Head of caudate nucleus (tissue), 42 donors: ENCODE data around the gene PLA2G12A.
"Not testable (repeated sequence)": the region's sequence is repeated elsewhere in the genome, so short reads cannot be mapped to it uniquely, and the experiment has no call there.

ENCODE experiments used
- DNase-seq, 42 donors: peaks; one replicate each; pipeline versions ENCODE4 v3.0.0 to v3.0.0-alpha.2; 2020 to 2021; ENCODE audit warnings: mixed read lengths in 7 of 42
- intact Hi-C: fragments of 100-400 bp; cut with DNase I; formaldehyde crosslinking; loops from one replicate; pipeline ENCODE4 v1.15.0; 2022

PLA2G12A gene

GRCh38 chr4:109690690-109691410 lies 39.0 kb downstream of the PLA2G12A start:
- intact Hi-C loops = no loop called here
- DNase-seq = no peak

- DNase-seq = no peak
- intact Hi-C loops = no loop called here
These were observed 45.1 kb downstream of the PLA2G12A start for GRCh38 chr4:109684727-109685126.

- intact Hi-C loops = no loop called here
- DNase-seq = no peak
These were observed 46.1 kb downstream of the PLA2G12A start for GRCh38 chr4:109683621-109684253.

- no peak for DNase-seq
- intact Hi-C loops = no loop called here
These were observed 47.0 kb downstream of the PLA2G12A start for GRCh38 chr4:109682875-109683274.

- intact Hi-C loops, DNase-seq: not testable (repeated sequence)
These were observed 50.9 kb downstream of the PLA2G12A start for GRCh38 chr4:109678925-109679324.

GRCh38 chr4:109678472-109678871 lies 51.4 kb downstream of the PLA2G12A start:
- intact Hi-C loops, DNase-seq: not testable (repeated sequence)

- intact Hi-C loops = no loop called here
- DNase-seq = no peak
These were observed 53.0 kb downstream of the PLA2G12A start for GRCh38 chr4:109676886-109677285.

GRCh38 chr4:109675843-109676242 lies 54.0 kb downstream of the PLA2G12A start:
- intact Hi-C loops = no loop called here
- no peak for DNase-seq

- intact Hi-C loops = no loop called here
- DNase-seq = no peak
These were observed 54.7 kb downstream of the PLA2G12A start for GRCh38 chr4:109675181-109675580.

GRCh38 chr4:109673303-109673702 lies 56.6 kb downstream of the PLA2G12A start:
- no peak for DNase-seq
- intact Hi-C loops = no loop called here

GRCh38 chr4:109672169-109672930 lies 57.5 kb downstream of the PLA2G12A start:
- intact Hi-C loops = no loop called here
- DNase-seq = no peak

- intact Hi-C loops = no loop called here
- no peak for DNase-seq
These were observed 58.5 kb downstream of the PLA2G12A start for GRCh38 chr4:109671350-109671749.

- intact Hi-C loops = loop anchor here (10.0 kb wide), 1 partner anchor 241 kb away; no protein-coding TSS in a partner anchor
- no peak for DNase-seq
These were observed 63.9 kb downstream of the PLA2G12A start for GRCh38 chr4:109665783-109666485.

GRCh38 chr4:109662771-109663170 lies 67.1 kb downstream of the PLA2G12A start:
- intact Hi-C loops = loop anchor here (10.0 kb wide), 1 partner anchor 238 kb away; no protein-coding TSS in a partner anchor
- peak in 10 of 42 donors; percentile 12 to 58 (median 27) for DNase-seq

- no peak for DNase-seq
- intact Hi-C loops = loop anchor here (10.0 kb wide), 1 partner anchor 237 kb away; no protein-coding TSS in a partner anchor
These were observed 67.8 kb downstream of the PLA2G12A start for GRCh38 chr4:109662116-109662515.
